Activated CD4-positive, alpha-beta T cell treated with anti-CD3 and anti-CD28 coated beads, Interleukin-2, amount 50 U/mL, for 4 hours (primary cell): ENCODE data around the gene NELL1.
"Not testable (repeated sequence)": the region's sequence is repeated elsewhere in the genome, so short reads cannot be mapped to it uniquely, and the experiment has no call there.

ENCODE experiments used
- DNase-seq, 2 experiments: peaks; one replicate each; pipeline ENCODE4 v3.0.0-alpha.2; 2020

The NELL1 gene

DNA sequence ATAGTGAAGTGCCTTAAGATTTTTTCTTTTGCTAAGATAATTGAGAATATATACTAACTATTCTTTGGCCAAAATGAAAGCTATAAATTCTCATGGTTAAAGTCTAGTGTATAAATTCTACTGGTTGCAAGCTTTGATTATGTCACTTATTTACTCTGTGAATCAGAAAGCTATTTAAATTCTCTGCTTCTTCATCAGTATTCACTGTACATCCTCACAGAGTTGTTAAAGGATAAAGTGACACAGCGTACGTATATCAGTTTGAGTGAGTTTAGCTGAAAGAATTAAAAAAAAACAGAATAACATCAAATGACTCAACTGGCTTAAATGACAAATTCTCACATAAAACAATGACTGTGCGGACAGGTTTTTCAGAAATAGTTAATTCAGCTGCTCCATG lies 453.1 kb downstream of the NELL1 start:
- no peak for DNase-seq

GRCh38 chr11:21132146-21132720 lies 462.8 kb downstream of the NELL1 start:
- no peak for DNase-seq

DNA sequence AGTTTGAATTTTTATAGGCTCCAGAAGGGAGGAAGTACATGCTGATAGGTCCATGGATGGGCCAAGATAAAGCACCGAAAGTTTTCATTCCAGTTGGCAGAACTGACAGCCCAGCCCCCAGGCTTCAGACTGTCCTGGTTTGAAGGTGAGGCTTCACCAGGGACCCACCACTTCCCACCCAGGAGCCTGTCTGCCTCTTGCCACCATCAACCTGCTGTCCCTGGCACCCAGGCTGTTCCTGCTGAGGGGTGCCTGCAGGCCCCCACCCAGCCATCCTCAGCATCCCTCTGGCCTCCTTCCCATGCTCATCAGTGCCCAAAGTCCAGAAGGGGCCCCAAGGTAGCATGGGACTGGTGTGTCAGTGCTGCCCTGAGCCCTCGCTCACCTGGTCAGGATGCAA lies 463.9 kb downstream of the NELL1 start:
- DNase-seq, result no peak

GRCh38 chr11:21133722-21134121 lies 464.3 kb downstream of the NELL1 start:
- DNase-seq, result no peak

DNA sequence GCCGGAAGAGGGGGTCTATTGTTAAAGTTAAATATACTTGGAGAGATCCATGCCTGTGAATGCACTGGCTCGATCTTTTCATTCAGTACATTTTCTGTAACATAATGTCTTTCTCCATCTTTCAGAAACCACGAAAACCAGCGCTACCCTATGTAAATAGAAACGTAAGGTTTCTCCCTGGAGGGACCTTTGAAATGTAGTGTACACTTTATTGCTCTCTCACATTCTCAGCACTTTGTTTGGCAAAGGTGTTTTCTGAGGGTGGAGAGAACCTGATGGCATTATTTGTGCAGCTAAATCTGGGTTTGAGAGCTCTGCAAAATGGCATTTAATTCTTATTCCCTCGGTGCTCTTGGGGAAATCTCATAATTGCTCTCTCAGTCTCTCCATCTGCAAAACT lies 468.4 kb downstream of the NELL1 start:
- no peak for DNase-seq

GRCh38 chr11:21141557-21141956 lies 472.2 kb downstream of the NELL1 start:
- not testable (repeated sequence) for DNase-seq

- DNase-seq, result no peak
Measured at GRCh38 chr11:21142007-21142406, 472.6 kb downstream of the NELL1 start.

- no peak for DNase-seq
Measured at GRCh38 chr11:21144531-21144930, 475.1 kb downstream of the NELL1 start.

GRCh38 chr11:21148376-21148775 lies 479.0 kb downstream of the NELL1 start:
- no peak for DNase-seq

- no peak for DNase-seq
Measured at GRCh38 chr11:21160140-21160539, 490.8 kb downstream of the NELL1 start.

DNA sequence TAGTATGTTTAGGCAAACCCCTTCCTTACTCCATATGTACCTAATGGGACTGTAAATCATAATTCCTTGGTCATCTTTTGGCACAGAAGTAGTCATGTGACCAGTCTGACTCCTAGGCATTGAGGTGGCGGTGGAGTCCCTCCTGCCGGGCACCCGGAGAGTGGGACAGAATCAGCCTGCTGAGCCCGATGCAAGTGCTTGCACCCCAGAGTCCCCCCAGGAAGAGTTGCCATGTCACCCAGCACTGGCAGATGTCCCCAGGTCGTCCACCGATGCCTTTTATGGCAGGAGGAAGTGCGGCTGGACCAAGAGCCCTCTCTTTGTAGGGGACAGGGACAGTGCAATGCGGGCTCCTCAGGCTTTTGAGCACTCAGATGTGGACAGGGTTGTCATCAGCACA lies 500.3 kb downstream of the NELL1 start:
- DNase-seq, result no peak

DNA sequence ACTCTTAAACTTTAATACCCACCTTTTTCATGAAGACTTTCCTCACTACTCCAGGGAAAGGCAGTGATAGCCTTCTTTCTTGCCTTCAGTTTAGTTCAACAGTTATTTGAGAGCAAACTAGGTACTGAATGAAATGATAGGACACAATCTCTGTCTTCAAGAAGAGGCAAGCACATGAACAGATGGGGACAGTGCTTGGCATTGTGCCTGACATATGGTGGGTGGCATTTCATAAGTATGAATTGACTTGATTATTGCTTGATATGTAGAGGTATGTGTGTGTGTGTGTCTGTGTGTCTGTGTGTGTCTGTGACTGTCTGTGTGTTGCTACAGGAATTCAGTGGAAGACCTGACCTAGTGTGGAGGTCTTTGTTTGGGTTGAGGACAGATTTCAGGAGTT lies 504.1 kb downstream of the NELL1 start:
- no peak for DNase-seq

DNA sequence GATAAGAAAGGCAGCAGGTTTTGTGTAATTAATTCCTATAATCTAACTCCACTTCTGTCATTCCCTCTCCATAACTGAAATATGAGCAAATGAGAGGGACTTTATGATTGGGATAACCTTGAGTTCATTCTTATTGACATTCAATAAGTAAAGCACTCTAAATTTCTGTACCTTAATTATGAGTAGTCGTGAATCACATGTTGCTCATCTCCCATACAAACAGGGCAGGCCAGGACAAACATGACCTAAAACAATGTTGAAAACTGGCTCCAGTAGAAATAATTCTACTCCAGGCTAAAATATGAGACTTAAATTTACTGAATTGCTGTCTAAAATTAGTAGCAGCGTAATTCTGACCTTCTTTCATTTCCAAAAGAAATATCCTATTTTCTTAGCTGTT lies 505.4 kb downstream of the NELL1 start:
- DNase-seq, result no peak

- DNase-seq, result no peak
Measured at GRCh38 chr11:21177379-21177778, 508.0 kb downstream of the NELL1 start.

- DNase-seq, result no peak
Measured at GRCh38 chr11:21179770-21180169, 510.4 kb downstream of the NELL1 start.

DNA sequence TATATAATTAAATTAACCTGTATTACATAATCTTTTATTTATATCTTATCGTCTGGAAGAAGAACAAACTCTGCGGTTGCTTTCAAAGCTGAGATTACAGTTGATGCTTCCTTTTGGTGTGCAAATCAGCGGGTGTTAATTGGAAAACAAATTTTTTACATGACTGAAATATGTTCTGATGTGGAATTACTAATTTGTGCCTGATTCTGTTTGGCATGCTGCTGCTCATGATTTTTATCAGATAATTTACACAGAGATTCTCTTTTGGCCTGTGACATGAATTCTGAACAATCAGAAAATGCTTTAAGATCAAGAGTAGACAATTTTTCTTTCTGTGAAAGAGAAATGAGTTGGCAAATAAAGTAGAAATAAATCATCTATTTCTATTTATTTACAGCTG lies 510.8 kb downstream of the NELL1 start:
- DNase-seq, result no peak

GRCh38 chr11:21185959-21186358 lies 516.6 kb downstream of the NELL1 start:
- DNase-seq, result no peak

DNA sequence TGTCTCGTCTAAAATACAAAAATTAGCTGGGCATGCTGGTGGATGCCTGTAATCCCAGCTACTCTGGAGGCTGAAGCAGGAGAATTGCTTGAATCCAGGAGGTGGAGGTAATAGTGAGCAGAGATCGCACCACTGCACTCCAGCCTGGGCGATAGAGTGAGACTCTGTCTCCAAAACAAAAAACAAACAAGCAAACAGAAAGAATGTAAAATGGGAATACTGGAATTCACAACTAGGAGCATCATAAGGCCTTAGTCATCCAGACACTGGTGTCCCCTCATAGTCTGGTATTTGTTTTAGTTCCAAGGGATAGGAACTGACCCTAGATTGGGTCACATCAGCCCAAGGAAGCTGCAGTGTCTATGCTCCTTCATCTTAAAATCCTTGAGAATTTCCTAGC lies 520.8 kb downstream of the NELL1 start:
- no peak for DNase-seq

- no peak for DNase-seq
Measured at GRCh38 chr11:21195995-21196394, 526.6 kb downstream of the NELL1 start.

DNA sequence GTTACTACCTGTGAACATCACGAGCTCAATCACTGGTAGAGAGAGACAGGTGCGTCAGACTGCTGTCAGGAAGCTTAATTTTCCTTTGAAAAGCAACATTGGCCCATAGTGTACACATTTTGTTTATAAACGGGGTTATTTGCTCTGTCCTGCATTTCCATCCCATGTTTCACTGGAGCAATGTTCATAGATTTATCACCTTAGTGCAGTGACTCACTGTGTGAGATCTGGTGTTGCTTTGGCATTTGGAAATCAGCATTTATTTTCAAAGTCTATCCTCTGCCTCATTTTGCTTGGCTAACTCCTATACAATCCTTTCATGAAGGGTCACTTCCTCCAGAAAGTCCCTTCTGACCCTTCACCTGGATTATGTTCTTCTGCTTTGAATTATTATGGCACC lies 529.1 kb downstream of the NELL1 start:
- no peak for DNase-seq

DNA sequence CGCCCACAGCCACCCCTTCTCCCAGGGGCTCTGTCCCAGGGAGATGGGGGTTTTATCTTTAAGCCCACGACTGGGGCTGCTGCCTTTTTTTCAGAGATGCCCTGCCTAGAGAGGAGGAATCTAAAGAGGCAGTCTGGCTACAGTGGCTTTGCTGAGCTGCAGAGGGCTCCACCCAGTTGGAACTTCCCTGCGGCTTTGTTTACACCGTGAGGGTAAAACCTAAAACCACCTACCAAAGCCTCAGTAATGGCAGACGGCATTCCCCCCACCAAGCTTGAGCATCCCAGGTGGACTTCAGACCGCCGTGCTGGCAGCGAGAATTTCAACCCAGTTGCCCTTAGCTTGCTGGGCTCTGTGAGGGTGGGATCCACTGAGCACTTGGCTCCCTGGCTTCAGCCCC lies 535.8 kb downstream of the NELL1 start:
- no peak for DNase-seq

DNA sequence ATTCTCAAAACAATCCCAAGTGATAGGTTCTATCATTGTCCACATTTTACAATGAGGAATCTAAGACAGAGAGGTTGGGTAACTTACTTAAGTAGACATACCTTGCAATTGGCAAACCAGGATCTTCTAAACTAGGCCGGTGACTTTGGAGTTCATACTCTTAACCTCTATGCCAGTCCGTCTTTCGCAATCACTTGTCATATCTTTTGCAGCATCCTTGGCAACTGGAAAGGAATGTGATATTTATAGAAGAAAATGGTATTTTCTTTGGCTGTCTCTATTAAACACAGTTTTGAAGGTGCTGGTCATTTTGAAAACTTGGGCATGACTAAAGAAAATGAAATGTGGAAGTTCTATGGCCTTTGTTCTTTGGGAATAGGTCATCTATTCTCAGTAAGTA lies 556.5 kb downstream of the NELL1 start:
- DNase-seq, result no peak

DNA sequence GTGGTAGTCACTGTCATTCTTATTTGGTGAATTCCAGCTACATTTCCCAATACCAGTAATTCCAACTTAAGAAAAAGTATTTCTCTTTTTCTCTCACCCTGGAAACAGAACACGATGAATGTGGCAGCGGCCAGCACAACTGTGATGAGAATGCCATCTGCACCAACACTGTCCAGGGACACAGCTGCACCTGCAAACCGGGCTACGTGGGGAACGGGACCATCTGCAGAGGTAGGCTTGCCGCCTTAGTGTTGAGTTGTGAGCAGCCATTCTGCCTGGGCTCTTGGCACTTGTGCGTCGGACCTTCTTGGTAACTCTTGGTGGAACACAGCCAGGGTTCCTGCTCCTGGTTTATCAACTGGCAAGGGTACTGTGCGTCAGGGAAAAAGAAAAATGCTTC lies 559.8 kb downstream of the NELL1 start:
- no peak for DNase-seq

- DNase-seq, result no peak
Measured at GRCh38 chr11:21250196-21250595, 580.8 kb downstream of the NELL1 start.

DNA sequence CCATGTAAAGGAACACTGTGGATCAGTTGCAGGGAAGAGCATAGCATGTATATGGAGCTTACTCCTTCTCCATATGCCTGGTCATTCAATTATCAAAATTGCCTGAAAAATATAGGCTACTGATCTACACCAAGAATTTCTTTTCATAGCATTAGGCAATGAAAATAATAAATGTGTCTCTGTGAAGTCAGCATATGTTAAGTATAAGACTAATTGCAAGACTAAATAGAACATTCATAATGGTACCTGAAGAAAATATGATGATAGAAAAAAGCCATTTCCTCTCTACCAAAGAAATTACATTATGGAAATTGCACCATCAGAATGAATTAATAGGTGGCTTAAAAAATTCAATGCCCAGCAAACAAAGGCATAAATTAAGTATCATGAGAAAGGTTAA lies 584.7 kb downstream of the NELL1 start:
- DNase-seq, result no peak

DNA sequence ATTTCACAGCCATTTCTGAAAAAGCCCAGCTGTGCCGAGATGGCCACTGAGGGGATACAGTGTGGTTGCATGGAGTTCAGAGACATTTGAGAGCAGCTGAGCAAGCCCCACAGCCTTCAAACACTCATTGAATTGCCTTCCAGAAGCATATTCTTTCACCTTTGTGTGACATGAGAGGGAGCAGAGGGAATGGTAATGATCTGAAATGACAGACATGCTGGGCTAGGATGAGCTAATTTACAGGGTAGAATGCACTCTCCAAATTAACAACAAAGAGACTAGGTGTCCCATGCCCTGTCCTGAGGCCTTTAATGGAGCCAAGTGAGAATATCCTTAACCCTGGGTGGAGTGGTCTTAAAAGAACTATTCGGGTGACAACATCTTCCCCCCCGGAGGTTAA lies 585.4 kb downstream of the NELL1 start:
- DNase-seq, result no peak
